Liver (tissue), 3 donors: Measurements from ENCODE around the gene SLC24A1.

Experiments used
- EGR1 ChIP-seq, 2 donors: IDR thresholded peaks; 2 replicates each; pipeline ENCODE4 v1.6.1; 2016 to 2018; ENCODE audit warnings: antibody characterized with exemption in 2 of 2, low read depth in 2 of 2
- GABPA ChIP-seq, 2 donors: IDR thresholded peaks in 1 of 2; conservative IDR thresholded peaks in 1 of 2; 2 replicates each; pipeline ENCODE4 v1.6.1; 2016; ENCODE audit warnings: antibody characterized with exemption in 2 of 2, mild to moderate bottlenecking in 1 of 2, moderate library complexity in 1 of 2
- NR2F2 ChIP-seq: IDR thresholded peaks from 2 replicates; pipeline ENCODE4 v1.6.1; 2016; ENCODE audit warnings: antibody characterized with exemption
- TAF1 ChIP-seq: conservative IDR thresholded peaks from 2 replicates; pipeline ENCODE4 v1.6.1; 2016; ENCODE audit warnings: antibody characterized with exemption, mild to moderate bottlenecking
- YY1 ChIP-seq: IDR thresholded peaks from 2 replicates; pipeline ENCODE4 v1.6.1; 2016; ENCODE audit warnings: antibody characterized with exemption, mild to moderate bottlenecking
- TF ChIP-seq, protein P1 (sequence below): IDR thresholded peaks from 2 replicates; pipeline ENCODE4 v1.6.1; 2016; ENCODE audit warnings: antibody characterized with exemption
- TF ChIP-seq, protein P2 (sequence below): fragments of 150-350 bp; IDR thresholded peaks from 2 replicates; pipeline ENCODE4 v1.5.1; 2017; ENCODE audit warnings: improper control_type of control experiment, low read depth, low read length; ENCODE audit not compliant: missing input control
- donor health status: healthy.
- donor health status: healthy.

DNA sequence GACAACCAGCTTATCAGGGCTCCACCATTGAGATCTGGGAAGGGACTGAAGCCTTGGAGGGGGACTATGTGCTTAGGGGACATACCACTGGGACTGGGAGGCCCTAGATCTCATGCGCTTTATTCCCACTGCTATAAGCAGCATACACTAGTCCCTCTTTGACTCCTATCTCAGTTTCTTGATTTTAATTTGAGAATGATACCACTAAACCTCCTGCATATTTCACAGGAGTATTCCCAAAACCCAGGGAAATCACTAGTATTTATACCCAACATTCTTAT lies 29.2 kb downstream of the SLC24A1 start:
- TF ChIP-seq, protein P1, sequence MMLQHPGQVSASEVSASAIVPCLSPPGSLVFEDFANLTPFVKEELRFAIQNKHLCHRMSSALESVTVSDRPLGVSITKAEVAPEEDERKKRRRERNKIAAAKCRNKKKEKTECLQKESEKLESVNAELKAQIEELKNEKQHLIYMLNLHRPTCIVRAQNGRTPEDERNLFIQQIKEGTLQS: no peak
- TF ChIP-seq, protein P2, sequence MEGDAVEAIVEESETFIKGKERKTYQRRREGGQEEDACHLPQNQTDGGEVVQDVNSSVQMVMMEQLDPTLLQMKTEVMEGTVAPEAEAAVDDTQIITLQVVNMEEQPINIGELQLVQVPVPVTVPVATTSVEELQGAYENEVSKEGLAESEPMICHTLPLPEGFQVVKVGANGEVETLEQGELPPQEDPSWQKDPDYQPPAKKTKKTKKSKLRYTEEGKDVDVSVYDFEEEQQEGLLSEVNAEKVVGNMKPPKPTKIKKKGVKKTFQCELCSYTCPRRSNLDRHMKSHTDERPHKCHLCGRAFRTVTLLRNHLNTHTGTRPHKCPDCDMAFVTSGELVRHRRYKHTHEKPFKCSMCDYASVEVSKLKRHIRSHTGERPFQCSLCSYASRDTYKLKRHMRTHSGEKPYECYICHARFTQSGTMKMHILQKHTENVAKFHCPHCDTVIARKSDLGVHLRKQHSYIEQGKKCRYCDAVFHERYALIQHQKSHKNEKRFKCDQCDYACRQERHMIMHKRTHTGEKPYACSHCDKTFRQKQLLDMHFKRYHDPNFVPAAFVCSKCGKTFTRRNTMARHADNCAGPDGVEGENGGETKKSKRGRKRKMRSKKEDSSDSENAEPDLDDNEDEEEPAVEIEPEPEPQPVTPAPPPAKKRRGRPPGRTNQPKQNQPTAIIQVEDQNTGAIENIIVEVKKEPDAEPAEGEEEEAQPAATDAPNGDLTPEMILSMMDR: no peak
- no peak for TF ChIP-seq GABPA (IDR thresholded peaks at IDR 0.05 in 1 of 2, conservative IDR thresholded peaks at IDR 0.05 in 1 of 2)
- TF ChIP-seq NR2F2: no peak
- TF ChIP-seq EGR1 (IDR thresholded peaks at IDR 0.05; ENCODE audit: low read depth in 2 of 2): no peak
- no peak for TF ChIP-seq TAF1
- no peak for TF ChIP-seq YY1
